Naive thymus-derived CD4-positive, alpha-beta T cell (primary cell): ENCODE results near the gene NRXN2. TPM values are rescaled to one million over a fixed set of nuclear protein-coding genes. Genes with fewer than 3 reads are reported as not detected.

ENCODE experiments used
- ATAC-seq: fragments of 150-1000 bp; cut with Tn5 transposase; 2 replicates; pipeline ENCODE4 v1.10.0; 2021; ENCODE audit warnings: mild to moderate bottlenecking, moderate library complexity
- CTCF ChIA-PET: fragments of 350-600 bp; sonication (Branson Sonifier 250); formaldehyde crosslinking; loops from one replicate; lab custom pipeline; 2021; ENCODE audit warnings: antibody characterized with exemption; lab: Charles Lee
- POLR2A ChIA-PET: fragments of 350-600 bp; sonication (Branson Sonifier 250); formaldehyde crosslinking; loops from one replicate; lab custom pipeline; 2021; ENCODE audit warnings: antibody characterized with exemption, inconsistent platforms; lab: Charles Lee
- DNase-seq, 9 donors: peaks; one replicate each; pipeline versions ENCODE4 v3.0.0 to v3.0.0-alpha.2; 2020 to 2022; ENCODE audit warnings: mixed read lengths in 1 of 9
- H3K27ac ChIP-seq: one replicate; pipeline ENCODE4 v1.7.0; 2013; ENCODE audit warnings: mild to moderate bottlenecking, low read depth, low read length, moderate library complexity
- H3K27me3 ChIP-seq, 2 donors: one replicate each; pipeline ENCODE4 v1.7.0; 2013; ENCODE audit warnings: low read length in 2 of 2, mild to moderate bottlenecking in 2 of 2, moderate library complexity in 2 of 2; ENCODE audit not compliant: control insufficient read depth in 2 of 2, insufficient read depth in 2 of 2
- H3K36me3 ChIP-seq, 3 experiments: 1 replicate in 2 of 3; 2 replicates in 1 of 3; pipeline ENCODE4 v1.7.0; 2013; ENCODE audit warnings: low read length in 3 of 3, mild to moderate bottlenecking in 3 of 3, moderate library complexity in 1 of 3; ENCODE audit not compliant: insufficient read depth in 3 of 3, control insufficient read depth in 2 of 3
- H3K4me1 ChIP-seq, 2 donors: one replicate each; pipeline ENCODE4 v1.7.0; 2013; ENCODE audit warnings: low read length in 2 of 2, mild to moderate bottlenecking in 2 of 2, moderate library complexity in 1 of 2; ENCODE audit not compliant: control insufficient read depth in 2 of 2, insufficient read depth in 2 of 2
- H3K4me3 ChIP-seq: 2 replicates; pipeline ENCODE4 v1.7.0; 2013; ENCODE audit warnings: mild to moderate bottlenecking, low read length
- H3K9me3 ChIP-seq, 3 experiments: 1 replicate in 2 of 3; 2 replicates in 1 of 3; pipeline ENCODE4 v1.7.0; 2013; ENCODE audit warnings: low read length in 3 of 3; ENCODE audit not compliant: control insufficient read depth in 2 of 3
- H3K27ac Mint-ChIP-seq, 9 donors: one replicate each; pipeline ENCODE4 v1.8.0; 2020 to 2022; ENCODE audit warnings: mixed read lengths in 9 of 9, mild to moderate bottlenecking in 8 of 9, moderate library complexity in 5 of 9, inconsistent platforms in 2 of 9
- H3K27me3 Mint-ChIP-seq, 5 donors: one replicate each; pipeline ENCODE4 v1.8.0; 2021 to 2022; ENCODE audit warnings: mixed read lengths in 5 of 5, mild to moderate bottlenecking in 1 of 5
- H3K36me3 Mint-ChIP-seq, 5 donors: one replicate each; pipeline ENCODE4 v1.8.0; 2020 to 2022; ENCODE audit warnings: mixed read lengths in 5 of 5, mild to moderate bottlenecking in 3 of 5, inconsistent platforms in 1 of 5
- H3K4me1 Mint-ChIP-seq, 7 donors: one replicate each; pipeline ENCODE4 v1.8.0; 2020 to 2022; ENCODE audit warnings: mixed read lengths in 7 of 7, mild to moderate bottlenecking in 3 of 7, inconsistent platforms in 1 of 7
- H3K4me3 Mint-ChIP-seq, 10 donors: one replicate each; pipeline ENCODE4 v1.8.0; 2020 to 2022; ENCODE audit warnings: mild to moderate bottlenecking in 10 of 10, mixed read lengths in 10 of 10, moderate library complexity in 6 of 10, inconsistent platforms in 2 of 10
- H3K9me3 Mint-ChIP-seq, 11 donors: one replicate each; pipeline ENCODE4 v1.8.0; 2020 to 2022; ENCODE audit warnings: mixed read lengths in 11 of 11, mild to moderate bottlenecking in 4 of 11, inconsistent platforms in 1 of 11, moderate library complexity in 1 of 11
- intact Hi-C, 2 donors: fragments of 100-400 bp; cut with micrococcal nuclease; formaldehyde crosslinking; loops; one replicate each; pipeline ENCODE4 v1.15.1; 2023
- polyA plus RNA-seq, 2 donors: library from polyadenylated mRNA; unstranded; fragments of 300-500 nt; fragmentation: Illumina TruSeq; gene quantifications; one replicate each; pipeline ENCODE4 v1.2.3, GENCODE V29; 2021
- total RNA-seq, 6 experiments: library from RNA in 5 of 6; stranded (reverse) in 5 of 6; gene quantifications; 1 replicate in 5 of 6; 2 replicates in 1 of 6; pipeline ENCODE4 v1.2.3 and lab custom pipeline; 2021 to 2026

The NRXN2 gene
- total and polyA plus RNA-seq, 7 experiments from 2014 or later: 0.07 to 0.71 (median 0.27) TPM; not detected in 4

DNA sequence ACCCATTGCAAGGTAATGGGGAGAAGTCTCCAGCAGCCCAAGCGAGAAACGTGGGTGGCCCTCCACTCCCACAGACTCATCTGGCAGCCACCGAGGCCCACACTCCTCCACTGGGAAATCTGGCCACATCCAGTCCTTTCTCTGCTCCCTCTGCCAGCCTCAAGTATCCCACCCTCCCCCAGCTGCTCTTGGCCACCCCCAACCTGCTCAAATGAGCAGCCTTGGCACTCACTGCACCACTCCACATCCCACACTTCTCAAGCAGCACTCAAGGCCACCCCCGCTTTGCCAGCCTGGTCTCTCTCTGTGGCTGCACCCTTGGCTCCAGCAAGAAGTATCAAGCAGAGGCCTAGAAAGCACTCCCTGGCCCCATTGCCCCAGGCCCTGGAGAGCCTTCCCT, 103.8 kb downstream of the NRXN2 start:
- no peak overlapping the region for H3K27ac Mint-ChIP-seq
- no peak overlapping the region for H3K4me3 Mint-ChIP-seq

DNA sequence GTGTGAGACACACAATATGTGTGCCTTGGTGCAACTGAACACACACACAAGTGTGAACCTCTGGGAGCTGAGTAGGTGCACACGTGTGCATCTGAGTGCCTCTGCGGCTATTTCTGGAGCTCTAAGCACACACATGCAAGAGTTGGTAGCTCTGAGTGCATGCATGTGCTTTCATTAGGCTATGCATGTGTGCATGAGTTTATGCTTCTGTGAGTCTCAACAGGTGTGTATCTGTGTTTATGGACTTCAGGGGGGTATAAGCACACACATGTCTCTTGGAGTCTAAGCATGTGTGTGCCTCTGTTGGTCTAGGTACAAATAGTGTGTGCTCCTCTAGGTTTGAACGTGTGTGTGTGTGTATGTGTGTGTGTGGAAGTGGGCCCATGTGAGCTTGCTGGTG, 106.2 kb downstream of the NRXN2 start:
- Mint-ChIP-seq H3K27me3 (peaks cover 0 to 4% (median 0%) of the 10 kb centered on the region in 5 donors), H3K36me3 (no peaks in the 10 kb centered on the region), H3K4me3 (no peak overlapping the region), H3K4me1 (peaks cover 9 to 18% (median 14%) of the 10 kb centered on the region in 7 donors), H3K27ac (no peak overlapping the region), H3K9me3 (no peaks in the 10 kb centered on the region)
- Histone ChIP-seq H3K36me3 (no peaks in the 10 kb centered on the region), H3K4me3 (no peak overlapping the region), H3K4me1 (peaks cover 0 to 4% of the 10 kb centered on the region in 2 donors), H3K9me3 (no peaks in the 10 kb centered on the region), H3K27ac (no peak overlapping the region), H3K27me3 (no peaks in the 10 kb centered on the region)
- DNase-seq (no peak), ATAC-seq (no peak)
- ChIA-PET CTCF (no interaction called here), POLR2A (no interaction called here)
- intact Hi-C loops: no loop called here

More for the DNA sequence above, 103.8 kb downstream of the NRXN2 start:
- POLR2A ChIA-PET: no interaction called here
- Mint-ChIP-seq H3K9me3 (no peaks in the 10 kb centered on the region), H3K27me3 (no peaks in the 10 kb centered on the region), H3K36me3 (no peaks in the 10 kb centered on the region), H3K4me1 (peaks cover 0 to 10% (median 5%) of the 10 kb centered on the region in 7 donors)
- intact Hi-C loops: no loop called here
- no peaks in the 10 kb centered on the region for H3K27me3 ChIP-seq
- CTCF ChIA-PET: no interaction called here
- H3K4me3 ChIP-seq: no peak overlapping the region
- H3K27ac ChIP-seq: no peak overlapping the region
- no peaks in the 10 kb centered on the region for H3K4me1 ChIP-seq
- no peak for DNase-seq
- H3K9me3 ChIP-seq: no peaks in the 10 kb centered on the region
- no peaks in the 10 kb centered on the region for H3K36me3 ChIP-seq
- no peak for ATAC-seq

DNA sequence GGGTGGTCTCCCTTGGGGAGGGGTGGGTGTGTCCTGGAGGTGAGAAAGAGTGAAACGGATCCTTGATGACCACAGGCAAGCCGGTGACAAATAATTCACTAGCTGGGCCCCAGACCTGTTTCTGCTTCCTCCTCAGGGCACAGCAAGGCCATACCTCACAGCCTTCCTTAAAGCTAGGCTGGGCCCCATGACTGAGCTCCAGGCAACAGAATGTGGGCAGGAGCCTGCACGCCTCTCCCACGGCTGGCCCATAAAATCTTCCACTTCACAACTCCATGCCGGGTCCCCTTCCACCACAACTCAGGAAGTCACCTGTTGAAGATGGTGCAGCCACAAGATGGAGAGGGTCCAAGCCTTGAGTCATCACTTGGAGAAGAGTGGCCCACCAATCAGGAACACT, 108.1 kb downstream of the NRXN2 start:
- intact Hi-C loops: no loop called here

DNA sequence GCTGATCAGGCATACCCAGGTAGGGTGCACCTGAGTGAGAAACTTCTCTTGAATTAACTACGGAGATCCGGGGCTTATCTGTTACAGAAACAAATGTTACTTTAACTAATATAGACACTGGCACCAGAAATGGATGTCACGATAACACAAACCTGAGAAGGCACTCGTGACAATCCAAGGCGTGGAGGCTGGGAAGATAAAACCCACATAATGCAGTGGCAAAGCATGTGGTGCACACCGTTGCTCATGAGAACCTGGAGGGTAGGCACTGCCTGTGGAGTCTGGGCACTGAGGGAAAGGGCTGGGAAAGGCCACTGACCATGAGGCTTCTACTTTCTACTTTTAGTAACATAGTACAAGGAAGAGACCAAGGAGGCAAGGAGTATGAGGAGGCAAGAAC, 109.3 kb downstream of the NRXN2 start:
- DNase-seq (no peak), ATAC-seq (no peak)
- Histone ChIP-seq H3K27me3 (no peaks in the 10 kb centered on the region), H3K4me3 (no peak overlapping the region), H3K4me1 (peaks cover 0 to 9% of the 10 kb centered on the region in 2 donors), H3K9me3 (no peaks in the 10 kb centered on the region), H3K36me3 (no peaks in the 10 kb centered on the region), H3K27ac (no peak overlapping the region)
- intact Hi-C loops: no loop called here
- ChIA-PET CTCF (no interaction called here), POLR2A (no interaction called here)
- H3K9me3 Mint-ChIP-seq: peaks cover 0 to 2% (median 0%) of the 10 kb centered on the region in 11 donors
- no peaks in the 10 kb centered on the region for H3K36me3 Mint-ChIP-seq
- H3K4me1 Mint-ChIP-seq: peaks cover 13 to 25% (median 15%) of the 10 kb centered on the region in 7 donors
- no peak overlapping the region for H3K4me3 Mint-ChIP-seq
- peaks cover 0 to 4% (median 0%) of the 10 kb centered on the region in 5 donors for H3K27me3 Mint-ChIP-seq
- H3K27ac Mint-ChIP-seq: peak overlapping the region in 1 of 9 donors; percentile 59

More for the DNA sequence above, 108.1 kb downstream of the NRXN2 start:
- Mint-ChIP-seq H3K4me3 (no peak overlapping the region), H3K9me3 (peaks cover 0 to 2% (median 0%) of the 10 kb centered on the region in 11 donors), H3K36me3 (no peaks in the 10 kb centered on the region), H3K27ac (no peak overlapping the region), H3K27me3 (peaks cover 0 to 4% (median 0%) of the 10 kb centered on the region in 5 donors), H3K4me1 (peaks cover 13 to 25% (median 15%) of the 10 kb centered on the region in 7 donors)
- H3K4me1 ChIP-seq: peaks cover 0 to 9% of the 10 kb centered on the region in 2 donors
- no peaks in the 10 kb centered on the region for H3K27me3 ChIP-seq
- no peak overlapping the region for H3K27ac ChIP-seq
- ATAC-seq (no peak), DNase-seq (no peak)
- no peak overlapping the region for H3K4me3 ChIP-seq
- H3K36me3 ChIP-seq: no peaks in the 10 kb centered on the region
- no peaks in the 10 kb centered on the region for H3K9me3 ChIP-seq
- ChIA-PET CTCF (no interaction called here), POLR2A (no interaction called here)

DNA sequence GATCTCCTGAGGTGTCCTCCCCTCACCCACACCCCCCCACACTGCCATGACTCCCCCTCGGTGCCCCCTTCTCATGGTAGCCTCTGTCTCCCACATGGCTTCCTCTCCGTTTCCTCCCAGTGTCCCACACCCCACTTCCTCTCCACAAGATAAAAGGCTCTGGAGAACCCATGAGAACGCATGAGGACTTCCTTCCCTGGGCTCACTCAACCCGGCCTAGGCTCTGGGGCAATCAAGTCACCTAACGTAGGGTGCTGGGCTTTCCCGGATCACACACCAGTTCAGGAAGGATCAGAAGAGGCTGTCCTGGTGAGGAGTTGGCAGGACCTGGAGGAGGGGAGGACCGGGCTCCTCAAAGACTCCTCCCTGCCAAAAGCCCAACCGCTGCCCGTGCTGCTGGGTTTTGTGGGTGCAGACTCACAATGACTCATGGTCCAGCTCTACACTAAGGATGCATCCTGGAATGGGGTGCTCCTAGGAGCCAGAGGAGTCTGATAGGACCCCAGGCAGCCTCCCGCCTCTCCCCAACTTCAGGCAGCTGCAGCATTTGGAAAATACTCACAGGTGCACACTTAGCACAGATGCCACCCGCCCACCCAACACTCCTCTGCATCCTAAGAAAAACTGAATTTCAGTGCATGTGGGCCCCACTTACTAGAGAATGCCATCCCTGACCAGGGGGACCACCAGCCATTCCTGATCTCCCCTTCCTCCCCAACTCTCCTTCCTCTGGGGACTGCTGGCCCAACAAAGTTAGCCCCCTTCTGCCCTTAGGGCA, 110.9 kb downstream of the NRXN2 start:
- Histone ChIP-seq H3K4me3 (no peak overlapping the region), H3K27ac (no peak overlapping the region), H3K27me3 (no peaks in the 10 kb centered on the region), H3K9me3 (no peaks in the 10 kb centered on the region), H3K36me3 (no peaks in the 10 kb centered on the region), H3K4me1 (peaks cover 0 to 9% of the 10 kb centered on the region in 2 donors)
- CTCF ChIA-PET: no interaction called here
- DNase-seq: no peak
- H3K36me3 Mint-ChIP-seq: no peaks in the 10 kb centered on the region
- peaks cover 0 to 2% (median 0%) of the 10 kb centered on the region in 11 donors for H3K9me3 Mint-ChIP-seq
- peak overlapping the region in 2 of 9 donors; percentile 23 to 42 for H3K27ac Mint-ChIP-seq
- ATAC-seq: no peak
- intact Hi-C loops: no loop called here
- H3K4me1 Mint-ChIP-seq: peaks cover 13 to 25% (median 15%) of the 10 kb centered on the region in 7 donors
- POLR2A ChIA-PET: no interaction called here
- H3K27me3 Mint-ChIP-seq: peaks cover 0 to 4% (median 0%) of the 10 kb centered on the region in 5 donors
- H3K4me3 Mint-ChIP-seq: peak overlapping the region in 5 of 10 donors; percentile 6 to 53 (median 35)

DNA sequence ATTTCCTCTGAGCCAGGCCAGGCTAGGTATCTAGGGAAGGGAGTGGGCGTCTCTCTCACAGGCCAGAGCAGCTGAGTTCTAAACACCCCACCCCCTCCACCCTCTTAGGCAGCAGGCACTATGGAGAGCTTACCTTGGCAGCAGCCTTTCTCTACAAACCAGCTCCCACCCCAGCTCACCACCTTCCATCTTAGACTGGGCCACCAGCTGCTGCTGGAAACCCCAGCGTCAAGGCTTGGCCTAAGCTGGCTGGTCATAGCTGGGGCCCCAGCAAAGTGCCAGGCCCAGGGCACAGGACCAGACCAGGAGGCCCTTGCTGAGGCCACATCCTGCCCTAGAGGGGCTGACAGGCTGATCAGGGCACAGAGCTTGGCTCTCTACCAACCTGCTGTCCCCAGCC, 111.8 kb downstream of the NRXN2 start:
- Histone ChIP-seq H3K27ac (no peak overlapping the region), H3K27me3 (no peaks in the 10 kb centered on the region), H3K9me3 (no peaks in the 10 kb centered on the region), H3K4me1 (peaks cover 0 to 9% of the 10 kb centered on the region in 2 donors), H3K36me3 (no peaks in the 10 kb centered on the region), H3K4me3 (no peak overlapping the region)
- ChIA-PET POLR2A (no interaction called here), CTCF (no interaction called here)
- Mint-ChIP-seq H3K27ac (peak overlapping the region in 1 of 9 donors; percentile 19), H3K36me3 (no peaks in the 10 kb centered on the region), H3K4me1 (peaks cover 13 to 25% (median 15%) of the 10 kb centered on the region in 7 donors), H3K4me3 (no peak overlapping the region), H3K9me3 (peaks cover 0 to 2% (median 0%) of the 10 kb centered on the region in 11 donors), H3K27me3 (peaks cover 0 to 4% (median 0%) of the 10 kb centered on the region in 5 donors)
- ATAC-seq: no peak
- no peak for DNase-seq
- intact Hi-C loops: no loop called here
